Measurements from ENCODE around the gene C2CD3. TPM values are rescaled to one million over a fixed set of nuclear protein-coding genes. Genes with fewer than 3 reads are reported as not detected.
"Not testable (repeated sequence)": the region's sequence is repeated elsewhere in the genome, so short reads cannot be mapped to it uniquely, and the experiment has no call there.

C2CD3 gene
- total and polyA plus RNA-seq, 4 donors, result 3.1 to 14.5 (median 6.7) TPM

GRCh38 chr11:74085542-74085892, 85.3 kb downstream of the C2CD3 start (continued):
- TF ChIP-seq, protein P1, sequence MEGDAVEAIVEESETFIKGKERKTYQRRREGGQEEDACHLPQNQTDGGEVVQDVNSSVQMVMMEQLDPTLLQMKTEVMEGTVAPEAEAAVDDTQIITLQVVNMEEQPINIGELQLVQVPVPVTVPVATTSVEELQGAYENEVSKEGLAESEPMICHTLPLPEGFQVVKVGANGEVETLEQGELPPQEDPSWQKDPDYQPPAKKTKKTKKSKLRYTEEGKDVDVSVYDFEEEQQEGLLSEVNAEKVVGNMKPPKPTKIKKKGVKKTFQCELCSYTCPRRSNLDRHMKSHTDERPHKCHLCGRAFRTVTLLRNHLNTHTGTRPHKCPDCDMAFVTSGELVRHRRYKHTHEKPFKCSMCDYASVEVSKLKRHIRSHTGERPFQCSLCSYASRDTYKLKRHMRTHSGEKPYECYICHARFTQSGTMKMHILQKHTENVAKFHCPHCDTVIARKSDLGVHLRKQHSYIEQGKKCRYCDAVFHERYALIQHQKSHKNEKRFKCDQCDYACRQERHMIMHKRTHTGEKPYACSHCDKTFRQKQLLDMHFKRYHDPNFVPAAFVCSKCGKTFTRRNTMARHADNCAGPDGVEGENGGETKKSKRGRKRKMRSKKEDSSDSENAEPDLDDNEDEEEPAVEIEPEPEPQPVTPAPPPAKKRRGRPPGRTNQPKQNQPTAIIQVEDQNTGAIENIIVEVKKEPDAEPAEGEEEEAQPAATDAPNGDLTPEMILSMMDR (IDR thresholded peaks at IDR 0.05; ENCODE audit: low read depth, low read length, missing input control), result no peak
- TF ChIP-seq ATF3 (IDR thresholded peaks at IDR 0.05) (no peak), EGR1 (IDR thresholded peaks at IDR 0.05; ENCODE audit: low read depth in 2 of 2) (no peak), NR2F2 (IDR thresholded peaks at IDR 0.05) (no peak)

- no peaks in the 10 kb centered on the region for H3K27me3 ChIP-seq (ENCODE audit: control insufficient read depth in 4 of 4, insufficient read depth in 4 of 4, low read length in 3 of 4)
- H3K36me3 ChIP-seq (ENCODE audit: control insufficient read depth in 4 of 4, insufficient read depth in 3 of 4, low read depth in 1 of 4, low read length in 3 of 4), result peaks cover 1 to 26% (median 12%) of the 10 kb centered on the region in 4 donors
- H3K4me3 ChIP-seq (ENCODE audit: low read depth in 1 of 3, low read length in 3 of 3), result no peak overlapping the region
- no peak for DNase-seq (ENCODE audit: low spot score)
- H3K4me1 ChIP-seq (ENCODE audit: control insufficient read depth in 4 of 4, insufficient read depth in 4 of 4, low read length in 3 of 4), result no peaks in the 10 kb centered on the region
- H3K9ac ChIP-seq (ENCODE audit: low read depth in 1 of 2, low read length in 2 of 2), result no peak overlapping the region
- no peak for TF ChIP-seq REST (IDR thresholded peaks at IDR 0.05)
- peak in 1 of 2 donors; percentile 33 for TF ChIP-seq HNF4A (conservative IDR thresholded peaks at IDR 0.05)
- H3K27ac ChIP-seq (ENCODE audit: low read depth in 1 of 2, low read length in 2 of 2), result no peak overlapping the region
- WGBS, result 79% methylated on average over 2 of the region's 2 CpGs
- H3K9me3 ChIP-seq (ENCODE audit: control insufficient read depth in 4 of 4, low read length in 3 of 4), result no peaks in the 10 kb centered on the region
Measured at GRCh38 chr11:74084796-74085541, 85.8 kb downstream of the C2CD3 start.

- not testable (repeated sequence) for H3K27ac ChIP-seq (ENCODE audit: low read depth in 1 of 2, low read length in 2 of 2); H3K4me3 ChIP-seq (ENCODE audit: low read depth in 1 of 3, low read length in 3 of 3); H3K27me3 ChIP-seq (ENCODE audit: control insufficient read depth in 4 of 4, insufficient read depth in 4 of 4, low read length in 3 of 4); H3K4me1 ChIP-seq (ENCODE audit: control insufficient read depth in 4 of 4, insufficient read depth in 4 of 4, low read length in 3 of 4); DNase-seq (ENCODE audit: low spot score); H3K9me3 ChIP-seq (ENCODE audit: control insufficient read depth in 4 of 4, low read length in 3 of 4); H3K9ac ChIP-seq (ENCODE audit: low read depth in 1 of 2, low read length in 2 of 2)
- WGBS, result 98% methylated on average over 4 of the region's 4 CpGs
- peaks cover 1 to 20% (median 9%) of the 10 kb centered on the region in 4 donors for H3K36me3 ChIP-seq (ENCODE audit: control insufficient read depth in 4 of 4, insufficient read depth in 3 of 4, low read depth in 1 of 4, low read length in 3 of 4)
Measured at GRCh38 chr11:74083927-74084326, 86.9 kb downstream of the C2CD3 start.

DNA sequence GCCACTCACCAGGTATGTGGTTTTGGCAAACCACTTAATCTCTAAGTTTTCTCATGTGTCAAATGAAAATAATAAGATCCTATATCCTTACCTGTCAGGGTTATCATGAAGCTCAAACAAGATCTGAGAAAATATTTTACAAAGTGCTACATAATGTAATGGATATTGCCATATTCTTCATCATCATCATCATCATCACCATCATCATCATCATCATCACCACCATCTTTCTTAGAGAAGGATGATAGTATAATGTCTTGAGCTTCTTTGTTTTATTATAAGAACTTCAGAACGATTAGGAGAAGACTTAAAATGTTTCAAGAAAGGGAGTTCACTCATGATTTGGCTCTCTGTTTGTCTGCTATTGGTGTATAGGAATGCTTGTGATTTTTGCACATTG, 89.4 kb downstream of the C2CD3 start:
- Histone ChIP-seq H3K9ac (ENCODE audit: low read depth in 1 of 2, low read length in 2 of 2) (no peak overlapping the region), H3K4me1 (ENCODE audit: control insufficient read depth in 4 of 4, insufficient read depth in 4 of 4, low read length in 3 of 4) (no peaks in the 10 kb centered on the region), H3K4me3 (ENCODE audit: low read depth in 1 of 3, low read length in 3 of 3) (no peak overlapping the region), H3K9me3 (ENCODE audit: control insufficient read depth in 4 of 4, low read length in 3 of 4) (no peaks in the 10 kb centered on the region), H3K36me3 (ENCODE audit: control insufficient read depth in 4 of 4, insufficient read depth in 3 of 4, low read depth in 1 of 4, low read length in 3 of 4) (peaks cover 3 to 14% (median 9%) of the 10 kb centered on the region in 4 donors), H3K27me3 (ENCODE audit: control insufficient read depth in 4 of 4, insufficient read depth in 4 of 4, low read length in 3 of 4) (no peaks in the 10 kb centered on the region), H3K27ac (ENCODE audit: low read depth in 1 of 2, low read length in 2 of 2) (no peak overlapping the region)
- TF ChIP-seq RAD21 (IDR thresholded peaks at IDR 0.05), result no peak
- TF ChIP-seq RXRA (IDR thresholded peaks at IDR 0.05), result no peak
- TF ChIP-seq GABPA (IDR thresholded peaks at IDR 0.05 in 1 of 2, conservative IDR thresholded peaks at IDR 0.05 in 1 of 2), result no peak
- TF ChIP-seq TAF1 (conservative IDR thresholded peaks at IDR 0.05), result no peak
- no peak for TF ChIP-seq HNF4G (IDR thresholded peaks at IDR 0.05)
- TF ChIP-seq FOXA2 (IDR thresholded peaks at IDR 0.05), result no peak
- no peak for TF ChIP-seq JUND (IDR thresholded peaks at IDR 0.05)
- TF ChIP-seq YY1 (IDR thresholded peaks at IDR 0.05), result no peak
- no peak for TF ChIP-seq MAX (IDR thresholded peaks at IDR 0.05)
- no peak for TF ChIP-seq SP1 (IDR thresholded peaks at IDR 0.05)
- no peak for DNase-seq (ENCODE audit: low spot score)
- WGBS, result 94% methylated on average over 1 of the region's 1 CpG

All from liver (tissue), 9 donors.